AG09319 (cell line): ENCODE data around the gene MT1H.
"Not testable (repeated sequence)": the region's sequence is repeated elsewhere in the genome, so short reads cannot be mapped to it uniquely, and the experiment has no call there.

Experiments used
- DNase-seq: peaks from one replicate; pipeline ENCODE4 v3.0.0-alpha.2; 2010; ENCODE audit warnings: low read depth; ENCODE audit errors: extremely low read depth
- CTCF ChIP-seq: IDR thresholded peaks from 2 replicates; pipeline ENCODE4 v1.5.1; 2011; ENCODE audit warnings: low read depth, mild to moderate bottlenecking, inconsistent platforms, low read length, moderate library complexity

The MT1H gene

GRCh38 chr16:56711862-56712261 lies 42.2 kb downstream of the MT1H start:
- TF ChIP-seq CTCF, result no peak
- no peak for DNase-seq

GRCh38 chr16:56713794-56714193 lies 44.2 kb downstream of the MT1H start:
- no peak for DNase-seq
- no peak for TF ChIP-seq CTCF

- no peak for DNase-seq
- TF ChIP-seq CTCF, result no peak
Observed at GRCh38 chr16:56715126-56715525, 45.5 kb downstream of the MT1H start.

GRCh38 chr16:56716761-56717160 lies 47.1 kb downstream of the MT1H start:
- TF ChIP-seq CTCF, result no peak
- DNase-seq, result no peak

- DNase-seq, result not testable (repeated sequence)
Observed at GRCh38 chr16:56717532-56717931, 47.9 kb downstream of the MT1H start.
